Measurements from ENCODE around the gene GRK5. TPM values are rescaled to one million over a fixed set of nuclear protein-coding genes. Genes with fewer than 3 reads are reported as not detected.
"Not testable (repeated sequence)": the region's sequence is repeated elsewhere in the genome, so short reads cannot be mapped to it uniquely, and the experiment has no call there.

The GRK5 gene
- total RNA-seq, 6 experiments from 2014 or later: 9.7 to 16.8 (median 15.9) TPM

DNA sequence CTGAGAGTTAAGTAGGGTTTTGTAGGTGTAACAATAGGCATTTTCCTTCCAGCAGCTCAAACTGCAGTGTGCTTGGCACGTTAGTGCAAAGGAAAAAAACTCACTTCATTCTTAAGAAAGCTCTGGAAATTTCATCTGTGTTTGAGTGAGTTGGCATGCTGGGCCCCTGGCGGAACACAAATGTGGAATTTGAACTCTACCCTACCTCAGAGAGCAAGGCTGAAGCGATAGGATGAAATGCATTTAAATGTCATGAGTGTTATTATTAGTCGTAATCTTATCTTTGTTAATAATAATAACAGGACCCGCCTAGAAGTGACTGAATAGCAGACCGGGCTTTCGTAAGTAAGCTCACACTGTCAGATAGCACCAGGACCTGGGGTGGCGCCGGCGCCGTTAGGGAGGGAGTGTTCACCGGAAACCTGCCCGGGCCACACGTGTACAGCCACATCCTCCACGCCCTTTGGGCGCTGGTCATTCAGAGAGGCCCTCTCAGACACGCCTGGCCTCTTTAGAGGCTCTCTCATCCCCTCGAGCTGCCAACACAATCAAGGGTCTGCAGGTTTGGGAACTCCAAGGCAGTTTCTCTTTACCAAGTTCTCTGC lies 63.5 kb downstream of the GRK5 start:
- no peak for DNase-seq
- H3K4me1 Mint-ChIP-seq (ENCODE audit: low read depth): peaks cover 36% of the 10 kb centered on the region
- H3K4me3 Mint-ChIP-seq: peak overlapping the region; percentile 25
- H3K27me3 Mint-ChIP-seq (ENCODE audit: insufficient read depth): peaks cover 6% of the 10 kb centered on the region
- H3K9me3 Mint-ChIP-seq: no peaks in the 10 kb centered on the region
- peak overlapping the region; percentile 59 for H3K27ac Mint-ChIP-seq
- H3K36me3 Mint-ChIP-seq (ENCODE audit: low read depth): no peaks in the 10 kb centered on the region
- TF ChIP-seq, protein P1, sequence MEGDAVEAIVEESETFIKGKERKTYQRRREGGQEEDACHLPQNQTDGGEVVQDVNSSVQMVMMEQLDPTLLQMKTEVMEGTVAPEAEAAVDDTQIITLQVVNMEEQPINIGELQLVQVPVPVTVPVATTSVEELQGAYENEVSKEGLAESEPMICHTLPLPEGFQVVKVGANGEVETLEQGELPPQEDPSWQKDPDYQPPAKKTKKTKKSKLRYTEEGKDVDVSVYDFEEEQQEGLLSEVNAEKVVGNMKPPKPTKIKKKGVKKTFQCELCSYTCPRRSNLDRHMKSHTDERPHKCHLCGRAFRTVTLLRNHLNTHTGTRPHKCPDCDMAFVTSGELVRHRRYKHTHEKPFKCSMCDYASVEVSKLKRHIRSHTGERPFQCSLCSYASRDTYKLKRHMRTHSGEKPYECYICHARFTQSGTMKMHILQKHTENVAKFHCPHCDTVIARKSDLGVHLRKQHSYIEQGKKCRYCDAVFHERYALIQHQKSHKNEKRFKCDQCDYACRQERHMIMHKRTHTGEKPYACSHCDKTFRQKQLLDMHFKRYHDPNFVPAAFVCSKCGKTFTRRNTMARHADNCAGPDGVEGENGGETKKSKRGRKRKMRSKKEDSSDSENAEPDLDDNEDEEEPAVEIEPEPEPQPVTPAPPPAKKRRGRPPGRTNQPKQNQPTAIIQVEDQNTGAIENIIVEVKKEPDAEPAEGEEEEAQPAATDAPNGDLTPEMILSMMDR (IDR thresholded peaks at IDR 0.05): no peak

DNA sequence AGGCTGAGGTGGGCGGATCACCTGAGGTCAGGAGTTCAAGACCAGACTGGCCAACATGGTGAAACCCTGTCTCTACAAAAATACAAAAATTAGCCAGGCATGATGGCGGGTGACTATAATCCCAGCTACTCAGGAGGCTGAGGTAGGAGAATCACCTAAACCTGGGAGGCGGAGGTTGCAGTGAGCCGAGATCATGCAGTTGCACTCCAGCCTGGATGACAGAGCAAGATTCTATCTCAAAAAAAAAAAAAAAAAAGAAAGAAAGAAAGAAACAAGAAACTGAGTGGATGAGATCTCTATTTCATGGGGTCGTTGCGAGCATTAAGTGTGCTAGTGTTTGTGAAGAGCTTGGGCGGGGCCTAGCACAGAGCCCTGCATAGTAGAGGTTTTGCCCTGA lies 65.0 kb downstream of the GRK5 start:
- not testable (repeated sequence) for H3K36me3 Mint-ChIP-seq (ENCODE audit: low read depth); H3K4me3 Mint-ChIP-seq; DNase-seq; H3K9me3 Mint-ChIP-seq; H3K27me3 Mint-ChIP-seq (ENCODE audit: insufficient read depth); H3K27ac Mint-ChIP-seq
- peaks cover 40% of the 10 kb centered on the region for H3K4me1 Mint-ChIP-seq (ENCODE audit: low read depth)

DNA sequence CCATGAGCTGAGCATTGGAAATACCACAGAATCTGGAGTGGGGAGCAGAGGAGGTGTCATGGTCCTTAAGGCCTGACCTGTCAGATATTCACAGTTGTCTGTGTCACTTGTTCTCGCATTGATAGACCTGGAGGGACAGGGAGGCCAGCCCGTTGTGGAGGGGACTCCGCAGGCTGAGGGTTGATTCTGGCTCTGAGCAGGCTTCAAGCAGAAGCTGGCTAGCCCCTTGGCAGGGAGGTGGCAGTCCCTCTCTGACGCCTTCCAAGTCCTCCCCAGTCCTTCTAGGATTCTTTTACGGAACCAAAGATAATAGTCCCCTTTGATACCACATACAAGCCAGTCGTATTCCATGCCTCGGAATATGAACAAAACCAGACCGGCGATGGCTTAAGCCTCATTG lies 65.4 kb downstream of the GRK5 start:
- peaks cover 6% of the 10 kb centered on the region for H3K27me3 Mint-ChIP-seq (ENCODE audit: insufficient read depth)
- no peak overlapping the region for H3K4me3 Mint-ChIP-seq
- no peaks in the 10 kb centered on the region for H3K9me3 Mint-ChIP-seq
- TF ChIP-seq, protein P1 (IDR thresholded peaks at IDR 0.05): no peak
- H3K4me1 Mint-ChIP-seq (ENCODE audit: low read depth): peaks cover 40% of the 10 kb centered on the region
- no peak overlapping the region for H3K27ac Mint-ChIP-seq
- no peak for DNase-seq
- no peaks in the 10 kb centered on the region; the same call in 1 of the 2 replicates for H3K36me3 Mint-ChIP-seq (ENCODE audit: low read depth)

DNA sequence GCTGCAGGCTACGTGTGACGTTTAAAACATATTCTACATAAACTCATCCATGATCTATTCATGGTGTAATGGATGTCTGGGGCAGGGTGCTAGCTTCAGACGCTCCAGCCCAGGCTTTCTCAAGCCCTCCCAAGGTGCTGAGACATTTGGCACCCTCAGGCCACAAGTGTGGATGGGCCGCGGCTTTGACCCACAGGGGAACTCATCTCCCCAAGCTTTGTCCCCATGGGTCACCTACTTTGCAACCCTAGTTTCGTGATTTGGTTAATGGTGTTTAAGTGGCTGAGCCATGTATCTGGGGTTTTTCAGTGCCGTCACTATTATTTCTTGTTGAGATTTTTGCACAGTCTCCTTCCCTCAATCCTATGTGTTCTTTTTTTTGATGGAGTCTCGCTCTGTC lies 66.0 kb downstream of the GRK5 start:
- no peaks in the 10 kb centered on the region for H3K9me3 Mint-ChIP-seq
- no peak overlapping the region for H3K27ac Mint-ChIP-seq
- DNase-seq: no peak
- H3K4me3 Mint-ChIP-seq: no peak overlapping the region
- TF ChIP-seq, protein P1 (IDR thresholded peaks at IDR 0.05): no peak
- H3K36me3 Mint-ChIP-seq (ENCODE audit: low read depth): no peaks in the 10 kb centered on the region; the same call in 1 of the 2 replicates
- peaks cover 6% of the 10 kb centered on the region for H3K27me3 Mint-ChIP-seq (ENCODE audit: insufficient read depth)
- H3K4me1 Mint-ChIP-seq (ENCODE audit: low read depth): peaks cover 40% of the 10 kb centered on the region

DNA sequence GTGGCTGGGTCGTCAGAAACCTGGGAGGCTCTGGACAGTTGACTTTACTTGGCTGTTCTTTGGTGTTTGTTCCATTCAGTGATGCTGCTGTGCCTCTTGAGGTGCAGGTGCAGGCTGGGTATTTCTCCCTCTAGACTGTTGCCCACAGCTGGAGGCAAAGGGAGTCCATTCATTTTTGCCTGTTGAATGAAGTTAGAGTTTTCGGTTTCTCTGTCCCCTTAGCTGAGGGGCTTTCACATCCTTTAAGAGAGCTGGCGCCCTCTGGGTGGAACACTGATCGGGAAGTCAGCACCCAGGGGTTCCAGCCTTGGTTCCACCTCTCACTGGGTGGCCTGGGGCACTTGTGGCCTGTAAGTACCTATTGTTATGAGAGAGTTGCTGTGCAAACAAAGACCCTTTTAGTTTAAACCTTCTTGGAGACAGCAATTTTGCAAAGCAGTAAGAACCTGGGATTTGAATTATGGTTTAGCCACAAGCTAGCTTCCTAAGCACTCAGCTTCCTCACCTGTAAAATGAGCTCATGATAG lies 67.2 kb downstream of the GRK5 start:
- TF ChIP-seq, protein P1 (IDR thresholded peaks at IDR 0.05): no peak
- Mint-ChIP-seq H3K36me3 (ENCODE audit: low read depth) (no peaks in the 10 kb centered on the region; the same call in 1 of the 2 replicates), H3K27ac (no peak overlapping the region), H3K27me3 (ENCODE audit: insufficient read depth) (peaks cover 9% of the 10 kb centered on the region), H3K4me3 (no peak overlapping the region), H3K4me1 (ENCODE audit: low read depth) (peaks cover 40% of the 10 kb centered on the region), H3K9me3 (no peaks in the 10 kb centered on the region)
- DNase-seq: no peak

DNA sequence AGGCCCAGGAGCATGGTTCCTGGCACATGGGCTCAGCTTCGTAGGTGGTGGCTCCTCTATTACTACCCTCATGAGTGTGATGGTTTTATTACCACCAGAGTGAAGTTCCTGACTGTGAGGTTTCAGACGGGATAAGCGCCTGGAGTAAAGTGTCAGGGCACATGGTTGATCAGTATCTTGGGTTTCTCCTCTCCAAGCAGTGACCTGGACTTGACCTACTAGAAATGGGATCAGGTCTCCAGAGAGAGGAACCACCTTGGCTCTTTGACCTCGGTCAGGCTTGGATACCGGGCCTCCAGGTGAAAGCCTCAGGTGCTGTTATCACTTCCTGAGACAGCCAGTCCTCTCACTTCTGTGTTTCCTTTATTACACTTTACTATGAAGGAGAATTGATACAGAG lies 67.7 kb downstream of the GRK5 start:
- H3K4me1 Mint-ChIP-seq (ENCODE audit: low read depth): peaks cover 36% of the 10 kb centered on the region
- peaks cover 9% of the 10 kb centered on the region for H3K27me3 Mint-ChIP-seq (ENCODE audit: insufficient read depth)
- H3K9me3 Mint-ChIP-seq: no peaks in the 10 kb centered on the region

DNA sequence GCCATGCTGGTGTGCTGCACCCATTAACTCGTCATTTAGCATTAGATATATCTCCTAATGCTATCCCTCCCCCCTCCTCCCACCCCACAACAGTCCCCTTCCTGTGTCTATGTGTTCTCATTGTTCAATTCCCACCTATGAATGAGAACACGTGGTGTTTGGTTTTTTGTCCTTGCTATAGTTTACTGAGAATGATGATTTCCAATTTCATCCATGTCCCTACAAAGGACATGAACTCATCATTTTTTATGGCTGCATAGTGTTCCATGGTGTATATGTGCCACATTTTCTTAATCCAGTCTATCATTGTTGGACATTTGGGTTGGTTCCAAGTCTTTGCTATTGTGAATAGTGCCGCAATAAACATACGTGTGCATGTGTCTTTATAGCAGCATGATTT lies 68.8 kb downstream of the GRK5 start:
- not testable (repeated sequence) for H3K27me3 Mint-ChIP-seq (ENCODE audit: insufficient read depth); H3K27ac Mint-ChIP-seq; H3K4me3 Mint-ChIP-seq; H3K36me3 Mint-ChIP-seq (ENCODE audit: low read depth); H3K9me3 Mint-ChIP-seq; DNase-seq
- H3K4me1 Mint-ChIP-seq (ENCODE audit: low read depth): peaks cover 27% of the 10 kb centered on the region

More for the DNA sequence above, 67.7 kb downstream of the GRK5 start:
- DNase-seq: no peak
- peak overlapping the region; percentile 20; the same call in 1 of the 2 replicates for H3K27ac Mint-ChIP-seq
- H3K36me3 Mint-ChIP-seq (ENCODE audit: low read depth): no peaks in the 10 kb centered on the region; the same call in 1 of the 2 replicates
- H3K4me3 Mint-ChIP-seq: peak overlapping the region; percentile 62; the same call in 1 of the 2 replicates
- TF ChIP-seq, protein P1 (IDR thresholded peaks at IDR 0.05): no peak
